HFFc6 (cell line): ENCODE results near the gene GDPD5. TPM values are rescaled to one million over a fixed set of nuclear protein-coding genes. Genes with fewer than 3 reads are reported as not detected.

Experiments
- DNase-seq: peaks from one replicate; pipeline ENCODE4 v3.0.0-alpha.2; 2018
- H3K27ac Mint-ChIP-seq: 2 replicates; pipeline ENCODE4 v1.8.0; 2020; ENCODE audit warnings: mild to moderate bottlenecking, mixed read lengths
- H3K27me3 Mint-ChIP-seq: 2 replicates; pipeline ENCODE4 v1.8.0; 2021; ENCODE audit warnings: mild to moderate bottlenecking, moderate library complexity, mixed read lengths; ENCODE audit not compliant: insufficient read depth
- H3K36me3 Mint-ChIP-seq: 2 replicates; pipeline ENCODE4 v1.8.0; 2021; ENCODE audit warnings: low read depth, mixed read lengths
- H3K4me1 Mint-ChIP-seq: 2 replicates; pipeline ENCODE4 v1.8.0; 2020; ENCODE audit warnings: low read depth, mixed read lengths
- H3K4me3 Mint-ChIP-seq: 2 replicates; pipeline ENCODE4 v1.8.0; 2020; ENCODE audit warnings: mild to moderate bottlenecking, moderate library complexity, mixed read lengths
- H3K9me3 Mint-ChIP-seq: 2 replicates; pipeline ENCODE4 v1.8.0; 2020; ENCODE audit warnings: mild to moderate bottlenecking, mixed read lengths
- total RNA-seq, 6 experiments: library from RNA; stranded (reverse); fragmentation: NEBNext Ultra II Directional; extraction: Animal tissue kit (Norgen Biotek cat#: 25700); gene quantifications; 2 replicates in 1 of 6; 3 replicates in 5 of 6; pipeline ENCODE4 v1.2.3, GENCODE V29; 2021
- TF ChIP-seq, protein P1 (sequence below): fragments of 200-600 bp; sonication (generic); IDR thresholded peaks from 2 replicates; pipeline ENCODE4 v1.5.0; 2021; ENCODE audit warnings: antibody characterized with exemption, mild to moderate bottlenecking

The GDPD5 gene
- total RNA-seq, 6 experiments from 2014 or later, result 2.5 to 5.7 (median 4.2) TPM

DNA sequence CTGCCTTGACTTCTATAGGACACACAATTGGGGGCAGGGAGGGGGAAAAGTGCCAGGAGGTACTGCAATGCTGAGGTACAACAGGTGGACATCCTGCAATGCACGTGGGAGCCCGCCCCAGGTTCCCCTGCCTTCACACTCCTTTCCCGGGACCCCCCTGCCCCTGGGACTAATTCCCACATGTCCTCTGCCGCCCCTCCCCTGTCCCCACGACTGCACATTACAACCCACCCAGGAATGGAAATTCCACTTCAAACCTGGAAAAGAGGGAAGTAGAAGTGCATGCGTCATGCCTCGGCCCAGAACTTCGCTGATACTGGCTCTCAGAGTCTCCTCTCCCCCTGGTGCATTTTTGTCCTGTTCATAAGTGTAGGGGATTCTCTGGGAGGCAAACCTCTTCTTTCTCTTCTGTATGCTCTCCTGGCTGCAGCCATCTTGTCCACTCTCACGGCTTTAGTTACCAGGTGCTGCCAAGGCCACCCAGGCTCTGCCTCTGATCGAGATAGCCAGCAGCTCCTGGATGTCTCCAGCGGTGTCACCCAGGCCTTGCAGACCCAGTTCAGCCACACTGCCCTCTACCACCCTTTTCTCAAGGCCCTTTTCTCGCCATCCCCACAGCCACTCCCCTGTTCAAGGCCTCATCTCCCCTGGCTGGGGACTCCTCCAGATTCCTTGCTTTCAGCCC, 43.7 kb downstream of the GDPD5 start:
- Mint-ChIP-seq H3K27ac (no peak overlapping the region), H3K9me3 (no peaks in the 10 kb centered on the region), H3K27me3 (peaks cover 9% of the 10 kb centered on the region), H3K4me1 (no peaks in the 10 kb centered on the region), H3K4me3 (no peak overlapping the region), H3K36me3 (no peaks in the 10 kb centered on the region)
- TF ChIP-seq, protein P1, sequence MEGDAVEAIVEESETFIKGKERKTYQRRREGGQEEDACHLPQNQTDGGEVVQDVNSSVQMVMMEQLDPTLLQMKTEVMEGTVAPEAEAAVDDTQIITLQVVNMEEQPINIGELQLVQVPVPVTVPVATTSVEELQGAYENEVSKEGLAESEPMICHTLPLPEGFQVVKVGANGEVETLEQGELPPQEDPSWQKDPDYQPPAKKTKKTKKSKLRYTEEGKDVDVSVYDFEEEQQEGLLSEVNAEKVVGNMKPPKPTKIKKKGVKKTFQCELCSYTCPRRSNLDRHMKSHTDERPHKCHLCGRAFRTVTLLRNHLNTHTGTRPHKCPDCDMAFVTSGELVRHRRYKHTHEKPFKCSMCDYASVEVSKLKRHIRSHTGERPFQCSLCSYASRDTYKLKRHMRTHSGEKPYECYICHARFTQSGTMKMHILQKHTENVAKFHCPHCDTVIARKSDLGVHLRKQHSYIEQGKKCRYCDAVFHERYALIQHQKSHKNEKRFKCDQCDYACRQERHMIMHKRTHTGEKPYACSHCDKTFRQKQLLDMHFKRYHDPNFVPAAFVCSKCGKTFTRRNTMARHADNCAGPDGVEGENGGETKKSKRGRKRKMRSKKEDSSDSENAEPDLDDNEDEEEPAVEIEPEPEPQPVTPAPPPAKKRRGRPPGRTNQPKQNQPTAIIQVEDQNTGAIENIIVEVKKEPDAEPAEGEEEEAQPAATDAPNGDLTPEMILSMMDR, result no peak
- DNase-seq, result no peak

- H3K9me3 Mint-ChIP-seq, result no peaks in the 10 kb centered on the region
- no peaks in the 10 kb centered on the region for H3K36me3 Mint-ChIP-seq
- no peak for DNase-seq
- H3K27ac Mint-ChIP-seq, result no peak overlapping the region
- H3K27me3 Mint-ChIP-seq, result peaks cover 7% of the 10 kb centered on the region
- H3K4me3 Mint-ChIP-seq, result no peak overlapping the region
- TF ChIP-seq, protein P1, result no peak
- H3K4me1 Mint-ChIP-seq, result no peaks in the 10 kb centered on the region
Observed at GRCh38 chr11:75481223-75481921, 44.4 kb downstream of the GDPD5 start.

- H3K9me3 Mint-ChIP-seq, result no peaks in the 10 kb centered on the region
- H3K27me3 Mint-ChIP-seq, result peaks cover 7% of the 10 kb centered on the region
- no peak overlapping the region for H3K4me3 Mint-ChIP-seq
- H3K4me1 Mint-ChIP-seq, result peaks cover 8% of the 10 kb centered on the region
- TF ChIP-seq, protein P1, result no peak
- DNase-seq, result no peak
- no peak overlapping the region for H3K27ac Mint-ChIP-seq
- no peaks in the 10 kb centered on the region for H3K36me3 Mint-ChIP-seq
Observed at GRCh38 chr11:75480185-75481175, 45.3 kb downstream of the GDPD5 start.

- peaks cover 7% of the 10 kb centered on the region for H3K27me3 Mint-ChIP-seq
Observed at GRCh38 chr11:75479597-75480145, 46.1 kb downstream of the GDPD5 start.

More at GRCh38 chr11:75479597-75480145, 46.1 kb downstream of the GDPD5 start:
- no peak for DNase-seq
- no peaks in the 10 kb centered on the region for H3K9me3 Mint-ChIP-seq
- peaks cover 16% of the 10 kb centered on the region for H3K4me1 Mint-ChIP-seq
- no peak overlapping the region for H3K4me3 Mint-ChIP-seq
- TF ChIP-seq, protein P1, result no peak
- H3K27ac Mint-ChIP-seq, result no peak overlapping the region
- no peaks in the 10 kb centered on the region for H3K36me3 Mint-ChIP-seq
